Activated CD8-positive, alpha-beta memory T cell treated with anti-CD3 and anti-CD28 coated beads, Interleukin-2, amount 50 U/mL, for 24 hours (primary cell): ENCODE measurements around the gene ACBD3.

Source experiments
- DNase-seq: peaks from one replicate; pipeline ENCODE4 v3.0.0-alpha.2; 2020; ENCODE audit errors: extremely low read depth

The ACBD3 gene

GRCh38 chr1:226111883-226112261, 74.7 kb downstream of the ACBD3 start:
- no peak for DNase-seq

- DNase-seq = no peak
Measured at GRCh38 chr1:226111098-226111882, 75.3 kb downstream of the ACBD3 start.

GRCh38 chr1:226110249-226111097, 76.1 kb downstream of the ACBD3 start:
- DNase-seq = no peak

- DNase-seq = peak; percentile 37
Measured at GRCh38 chr1:226109829-226110248, 76.7 kb downstream of the ACBD3 start.

- no peak for DNase-seq
Measured at GRCh38 chr1:226108935-226109828, 77.4 kb downstream of the ACBD3 start.

GRCh38 chr1:226107471-226108460, 78.8 kb downstream of the ACBD3 start:
- DNase-seq = no peak

GRCh38 chr1:226104671-226105121, 81.8 kb downstream of the ACBD3 start:
- DNase-seq = no peak

- no peak for DNase-seq
Measured at GRCh38 chr1:226100436-226101391, 85.8 kb downstream of the ACBD3 start.

- DNase-seq = no peak
Measured at GRCh38 chr1:226098870-226099835, 87.4 kb downstream of the ACBD3 start.

GRCh38 chr1:226097866-226098625, 88.5 kb downstream of the ACBD3 start:
- DNase-seq = no peak

- DNase-seq = no peak
Measured at GRCh38 chr1:226095286-226095685, 91.3 kb downstream of the ACBD3 start.
